ENCODE measurements around the gene ZNF12.
A peak's percentile ranks its signal among the peaks of the same experiment; 100 is the strongest.
"Not testable (repeated sequence)": the region's sequence is repeated elsewhere in the genome, so short reads cannot be mapped to it uniquely, and the experiment has no call there.

The ZNF12 gene

DNA sequence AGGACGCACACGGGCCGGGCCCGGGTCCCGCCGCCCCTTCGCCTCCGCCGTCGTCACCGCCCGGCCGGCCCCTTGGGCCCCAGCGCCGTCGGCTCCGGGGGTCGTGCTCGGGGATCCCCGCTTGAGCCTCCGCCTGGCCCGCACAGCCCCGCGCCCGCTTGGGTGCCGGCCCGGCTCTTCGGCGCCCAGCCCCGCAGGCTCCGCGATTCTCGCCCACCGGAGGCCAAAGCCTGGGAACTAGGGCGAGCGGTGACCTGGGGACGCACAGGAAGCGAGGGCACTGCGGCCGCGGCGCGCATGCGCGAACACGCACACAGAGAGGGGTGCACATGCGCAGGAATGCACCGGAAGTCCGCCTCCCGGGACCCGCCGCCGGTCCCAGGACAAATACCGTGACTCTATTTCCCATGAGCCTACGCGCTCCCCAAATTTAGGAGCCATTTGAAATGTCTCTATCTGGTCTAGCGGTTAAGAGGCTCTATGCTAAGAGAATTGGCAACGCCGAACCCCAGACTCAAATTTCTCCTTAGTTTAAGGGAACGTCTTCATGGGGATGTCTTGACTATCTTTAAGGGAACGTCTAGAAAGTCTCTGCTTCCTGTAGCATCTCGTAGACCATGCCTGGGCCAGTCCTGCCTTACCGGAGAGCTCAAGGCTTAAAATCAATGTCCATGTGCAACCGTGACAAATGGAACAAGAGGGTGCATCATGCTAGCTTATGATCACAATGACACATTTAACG, at the start of gene ZNF12:
Gene ZNF12 (minus strand): TSS at position 282 of the 742 bp plus-strand sequence. CDS start 1,774 bp downstream, outside the sequence.
- peak; percentile 95 for DNase-seq (ENCODE audit: low read depth)

DNA sequence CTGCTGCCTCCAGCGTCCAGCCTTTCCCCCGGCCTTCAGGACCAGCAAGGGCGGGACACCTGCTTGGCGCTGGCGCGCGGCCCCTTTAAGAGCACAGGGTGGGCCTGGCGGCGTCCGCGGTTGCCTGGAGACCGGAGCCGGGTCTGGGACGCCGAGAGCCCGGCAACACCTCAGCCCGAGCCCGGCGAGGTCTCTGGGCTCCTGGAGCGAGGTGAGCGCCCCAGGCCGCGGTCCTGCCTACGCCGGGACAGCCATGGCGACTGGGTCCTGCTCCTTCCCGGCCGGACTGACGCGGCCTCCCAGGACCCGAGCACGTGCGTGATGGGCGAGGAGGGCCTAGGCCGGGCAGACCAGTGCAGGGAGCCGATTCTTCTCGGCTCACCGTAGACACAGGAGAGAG, 47.2 kb upstream of the ZNF12 start, which contains the start of gene RSPH10B2:
Gene RSPH10B2 (plus strand): TSS at position 140 of the 400 bp plus-strand sequence. CDS start 3,575 bp downstream, outside the sequence.
- DNase-seq (ENCODE audit: low read depth), result not testable (repeated sequence)

GRCh38 chr7:6750173-6750572, 43.4 kb upstream of the ZNF12 start:
- not testable (repeated sequence) for DNase-seq (ENCODE audit: low read depth)

DNA sequence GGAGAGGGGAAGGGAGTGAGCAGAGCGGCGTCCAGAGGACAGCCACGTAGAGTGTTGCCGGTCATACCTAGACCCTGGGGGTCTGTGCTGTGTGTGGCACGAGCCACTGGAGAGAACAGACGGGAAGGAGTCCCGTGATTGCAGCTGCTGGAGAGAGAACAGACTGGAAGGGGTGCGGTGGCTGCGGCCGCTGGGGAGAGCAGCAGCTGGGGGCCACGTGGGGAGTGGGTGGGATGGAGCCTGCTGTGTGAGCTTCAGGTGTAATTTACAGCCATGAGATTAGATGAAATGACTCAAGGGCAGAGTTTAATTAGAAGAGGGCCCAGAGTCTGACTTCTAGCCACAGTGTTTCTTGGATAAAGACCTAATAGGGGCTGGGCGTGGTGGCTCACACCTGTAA, 42.6 kb upstream of the ZNF12 start:
- DNase-seq (ENCODE audit: low read depth), result not testable (repeated sequence)

DNA sequence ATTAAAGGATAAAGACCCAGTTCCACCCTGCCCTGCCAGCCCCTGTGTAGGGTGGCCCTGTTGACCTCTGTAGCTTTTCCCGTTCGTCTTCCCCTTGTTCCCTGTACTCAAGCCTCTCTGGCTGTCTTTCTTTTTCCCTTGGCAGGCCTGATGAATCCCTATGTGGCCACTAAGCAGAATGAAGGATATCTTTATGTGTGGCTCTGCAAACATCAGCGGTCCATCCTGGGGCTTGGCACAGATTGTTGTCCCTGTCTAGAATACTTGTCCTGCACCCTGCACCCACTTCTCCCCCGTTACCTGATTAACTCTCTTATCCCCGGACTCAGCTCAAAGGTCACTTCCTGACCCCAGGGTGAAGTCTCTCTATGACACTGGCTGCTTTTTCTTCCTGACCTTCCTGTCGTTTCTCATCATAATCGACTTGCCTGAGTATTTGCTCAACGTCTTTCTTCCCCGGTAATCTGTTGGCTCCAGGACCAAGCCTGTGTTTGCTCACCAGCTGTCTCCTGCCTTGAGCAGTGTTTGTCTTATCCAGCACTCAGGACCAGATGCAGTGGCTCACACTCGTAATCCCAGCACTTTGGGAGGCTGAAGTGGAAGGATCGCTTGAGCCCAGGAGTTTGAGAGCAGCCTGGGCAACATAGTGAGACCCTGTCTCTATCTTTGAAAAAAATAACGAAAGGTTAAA, 37.8 kb upstream of the ZNF12 start:
- DNase-seq (ENCODE audit: low read depth), result not testable (repeated sequence)

- DNase-seq (ENCODE audit: low read depth), result not testable (repeated sequence)
Measured at GRCh38 chr7:6738415-6738814, 31.7 kb upstream of the ZNF12 start.

- DNase-seq (ENCODE audit: low read depth), result no peak
Measured at GRCh38 chr7:6730343-6730633, 23.5 kb upstream of the ZNF12 start.

GRCh38 chr7:6729492-6730342, 23.0 kb upstream of the ZNF12 start:
- peak; percentile 93 for DNase-seq (ENCODE audit: low read depth)

GRCh38 chr7:6728893-6729491, 22.2 kb upstream of the ZNF12 start:
- not testable (repeated sequence) for DNase-seq (ENCODE audit: low read depth)

- no peak for DNase-seq (ENCODE audit: low read depth)
Measured at GRCh38 chr7:6727663-6728062, 20.9 kb upstream of the ZNF12 start.

DNA sequence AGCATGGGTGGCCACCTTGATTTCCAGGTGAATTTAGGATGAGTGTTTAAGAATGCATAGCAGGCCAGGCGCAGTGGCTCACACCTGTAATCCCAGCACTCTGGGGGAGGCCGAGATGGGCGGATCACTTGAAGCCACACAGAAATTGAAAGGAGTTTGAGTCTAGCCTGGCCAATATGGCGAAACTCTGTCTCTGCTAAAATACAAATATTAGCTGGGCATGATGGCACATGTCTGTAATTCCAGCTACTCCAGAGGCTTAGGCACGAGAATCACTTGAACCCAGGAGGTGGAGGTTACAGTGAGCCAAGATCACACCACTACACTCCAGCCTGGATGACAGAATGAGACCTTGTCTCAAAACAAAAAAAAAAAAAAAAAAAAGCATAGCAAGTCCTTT, 19.6 kb upstream of the ZNF12 start:
- not testable (repeated sequence) for DNase-seq (ENCODE audit: low read depth)

DNA sequence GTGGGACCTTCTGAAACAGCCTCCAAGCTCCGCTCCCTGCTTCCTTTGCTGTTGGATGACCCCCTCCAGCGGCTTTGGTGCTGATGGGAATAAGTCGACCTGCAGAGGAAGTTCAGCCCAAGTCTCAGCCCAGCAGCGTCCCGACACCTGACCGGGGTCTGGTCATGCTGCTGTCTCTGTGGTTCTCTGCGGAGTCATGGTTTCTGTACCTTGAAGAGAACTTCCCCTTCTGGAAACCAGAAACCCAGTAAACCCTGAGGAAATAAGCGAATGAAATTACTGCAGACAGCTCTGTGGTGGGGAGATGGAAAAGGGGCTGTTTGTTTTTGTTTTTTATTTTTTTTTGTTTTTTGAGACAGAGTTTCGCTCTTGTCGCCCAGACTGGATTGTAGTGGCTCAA, 18.3 kb upstream of the ZNF12 start:
- no peak for DNase-seq (ENCODE audit: low read depth)

GRCh38 chr7:6724351-6724750, 17.6 kb upstream of the ZNF12 start:
- not testable (repeated sequence) for DNase-seq (ENCODE audit: low read depth)

GRCh38 chr7:6718124-6718523, 11.4 kb upstream of the ZNF12 start:
- no peak for DNase-seq (ENCODE audit: low read depth)

DNA sequence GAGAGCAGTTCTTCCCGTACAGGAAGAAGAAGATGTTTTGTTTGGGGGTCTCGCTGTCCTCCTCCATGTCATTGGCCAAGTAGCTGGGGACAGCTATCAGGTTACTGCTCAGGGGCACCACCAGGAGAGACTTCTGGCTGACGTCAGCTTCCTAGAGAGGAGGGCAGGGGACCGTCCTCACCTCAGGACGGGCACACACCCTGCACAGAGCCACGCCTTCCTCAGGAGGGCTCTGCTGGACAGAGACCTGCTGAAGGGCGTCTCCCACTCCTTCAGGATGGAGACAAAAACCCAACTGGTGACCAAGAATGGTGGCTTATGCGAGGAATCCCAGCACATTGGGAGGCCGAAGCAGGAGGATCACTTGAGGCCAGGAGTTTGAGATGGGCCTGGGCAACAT, 9.2 kb upstream of the ZNF12 start:
- not testable (repeated sequence) for DNase-seq (ENCODE audit: low read depth)

- no peak for DNase-seq (ENCODE audit: low read depth)
Measured at GRCh38 chr7:6714360-6714759, 7.6 kb upstream of the ZNF12 start.

GRCh38 chr7:6709808-6710207, 3.1 kb upstream of the ZNF12 start:
- peak; percentile 10 for DNase-seq (ENCODE audit: low read depth)

GRCh38 chr7:6708304-6708703, 1.6 kb upstream of the ZNF12 start:
- DNase-seq (ENCODE audit: low read depth), result no peak

GRCh38 chr7:6705959-6706665, 635 bp downstream of the ZNF12 start:
- DNase-seq (ENCODE audit: low read depth), result peak; percentile 60

DNA sequence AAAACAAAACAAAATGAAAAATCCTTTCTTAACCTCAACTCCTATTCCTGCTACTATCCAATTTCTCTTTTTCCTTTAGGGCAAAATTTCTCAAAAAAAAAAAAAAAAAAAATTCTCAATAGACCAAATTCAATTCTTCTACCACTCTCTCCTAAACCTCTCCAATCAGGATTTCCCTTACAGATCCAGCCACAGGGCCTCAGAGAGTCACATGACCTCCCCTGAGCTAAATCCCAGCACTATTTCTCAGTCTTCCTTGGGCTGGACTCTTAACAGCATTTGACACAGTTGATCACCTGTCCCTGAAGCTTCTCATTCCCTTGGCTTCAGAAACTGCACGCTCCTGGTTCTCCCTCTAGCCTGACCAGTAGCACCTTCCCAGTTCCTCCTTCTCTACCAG, 4.9 kb downstream of the ZNF12 start:
- DNase-seq (ENCODE audit: low read depth), result no peak

DNA sequence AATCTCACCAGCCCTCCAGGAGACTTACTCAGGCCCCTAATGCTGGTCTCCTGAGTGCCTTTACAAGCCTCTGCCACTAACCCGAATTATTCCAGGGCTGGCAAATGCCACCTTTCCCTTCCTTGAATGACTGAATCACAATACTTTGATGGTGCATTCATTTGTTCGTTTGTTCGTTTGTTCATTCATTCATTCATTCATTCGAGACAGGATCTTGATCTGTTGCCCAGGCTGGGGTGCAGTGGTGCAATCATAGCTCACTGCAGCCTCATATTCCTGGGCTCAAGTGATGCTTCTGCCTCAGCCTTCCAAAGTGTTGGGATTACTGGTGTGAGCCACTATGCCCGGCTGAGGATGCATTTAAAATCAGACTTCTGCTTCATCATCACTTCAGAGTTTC, 6.0 kb downstream of the ZNF12 start:
- DNase-seq (ENCODE audit: low read depth), result no peak

Measured in ELR (cell line).